ENCODE data around the gene TPGS1.
A peak's percentile ranks its signal among the peaks of the same experiment; 100 is the strongest.

TPGS1 gene

DNA sequence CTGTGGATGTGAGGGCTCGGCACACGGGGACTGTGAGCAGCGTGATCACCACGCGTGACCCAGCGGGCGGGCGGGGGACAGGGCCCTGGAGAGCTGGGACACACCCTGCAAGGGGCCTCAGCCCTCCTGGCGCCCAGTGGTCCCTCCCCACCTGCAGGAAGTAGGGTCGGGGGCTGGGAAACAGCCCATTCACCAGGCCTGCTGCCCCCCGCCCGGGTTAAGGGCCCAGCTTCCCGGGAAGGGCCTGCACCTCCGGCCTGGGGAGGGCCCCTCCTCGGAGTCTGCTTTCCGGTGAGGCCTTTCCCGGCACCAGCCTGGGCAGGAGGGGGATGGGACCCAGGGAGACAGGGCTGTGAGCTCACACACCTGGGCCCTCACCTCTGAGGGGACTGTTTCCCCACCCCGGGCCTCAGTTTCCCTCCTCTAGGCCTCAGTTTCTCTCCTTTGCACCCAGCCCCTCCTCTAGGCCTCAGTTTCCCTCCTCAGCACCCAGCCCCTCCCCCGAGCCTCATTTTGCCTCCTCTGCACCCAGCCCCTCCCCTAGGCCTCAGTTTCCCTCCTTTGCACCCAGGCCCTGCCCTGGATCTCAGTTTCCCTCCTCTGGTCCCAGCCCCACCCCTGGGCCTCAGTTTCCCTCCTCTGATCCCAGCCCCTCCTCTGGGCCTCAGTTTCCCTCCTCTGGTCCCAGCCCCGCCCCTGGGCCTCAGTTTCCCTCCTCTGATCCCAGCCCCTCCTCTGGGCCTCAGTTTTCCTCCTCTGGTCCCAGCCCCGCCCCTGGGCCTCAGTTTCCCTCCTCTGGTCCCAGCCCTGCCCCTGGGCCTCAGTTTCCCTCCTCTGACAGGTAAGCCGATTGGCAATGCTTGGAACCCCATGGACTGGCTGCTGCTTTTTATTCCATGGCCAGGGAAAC lies 12.9 kb upstream of the TPGS1 start:
- DNase-seq (ENCODE audit: low read depth): no peak
- TF ChIP-seq, protein P1, sequence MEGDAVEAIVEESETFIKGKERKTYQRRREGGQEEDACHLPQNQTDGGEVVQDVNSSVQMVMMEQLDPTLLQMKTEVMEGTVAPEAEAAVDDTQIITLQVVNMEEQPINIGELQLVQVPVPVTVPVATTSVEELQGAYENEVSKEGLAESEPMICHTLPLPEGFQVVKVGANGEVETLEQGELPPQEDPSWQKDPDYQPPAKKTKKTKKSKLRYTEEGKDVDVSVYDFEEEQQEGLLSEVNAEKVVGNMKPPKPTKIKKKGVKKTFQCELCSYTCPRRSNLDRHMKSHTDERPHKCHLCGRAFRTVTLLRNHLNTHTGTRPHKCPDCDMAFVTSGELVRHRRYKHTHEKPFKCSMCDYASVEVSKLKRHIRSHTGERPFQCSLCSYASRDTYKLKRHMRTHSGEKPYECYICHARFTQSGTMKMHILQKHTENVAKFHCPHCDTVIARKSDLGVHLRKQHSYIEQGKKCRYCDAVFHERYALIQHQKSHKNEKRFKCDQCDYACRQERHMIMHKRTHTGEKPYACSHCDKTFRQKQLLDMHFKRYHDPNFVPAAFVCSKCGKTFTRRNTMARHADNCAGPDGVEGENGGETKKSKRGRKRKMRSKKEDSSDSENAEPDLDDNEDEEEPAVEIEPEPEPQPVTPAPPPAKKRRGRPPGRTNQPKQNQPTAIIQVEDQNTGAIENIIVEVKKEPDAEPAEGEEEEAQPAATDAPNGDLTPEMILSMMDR (IDR thresholded peaks at IDR 0.05; ENCODE audit: insufficient read depth, low read depth, low read length, missing control alignments): no peak
- no peak overlapping the region for H3K4me3 ChIP-seq (ENCODE audit: low read length)

DNA sequence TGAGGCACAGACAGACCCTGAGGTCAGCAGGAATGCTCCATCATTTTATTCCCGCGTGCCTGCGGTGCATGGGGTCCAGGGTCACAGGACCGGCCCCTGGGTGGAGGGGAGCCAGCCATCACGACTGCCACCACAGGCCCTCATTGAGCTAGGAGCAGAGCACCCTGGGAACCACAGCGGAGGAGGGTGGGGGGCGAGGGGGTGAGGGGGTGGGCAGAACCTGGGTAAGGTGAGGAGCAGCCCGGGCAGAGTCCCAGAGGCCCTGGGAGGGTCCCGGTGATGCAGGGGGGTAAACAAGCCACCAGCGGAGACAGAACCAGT lies 12.3 kb upstream of the TPGS1 start:
- no peak for DNase-seq (ENCODE audit: low read depth)
- TF ChIP-seq, protein P1 (IDR thresholded peaks at IDR 0.05; ENCODE audit: insufficient read depth, low read depth, low read length, missing control alignments): no peak
- H3K4me3 ChIP-seq (ENCODE audit: low read length): no peak overlapping the region

DNA sequence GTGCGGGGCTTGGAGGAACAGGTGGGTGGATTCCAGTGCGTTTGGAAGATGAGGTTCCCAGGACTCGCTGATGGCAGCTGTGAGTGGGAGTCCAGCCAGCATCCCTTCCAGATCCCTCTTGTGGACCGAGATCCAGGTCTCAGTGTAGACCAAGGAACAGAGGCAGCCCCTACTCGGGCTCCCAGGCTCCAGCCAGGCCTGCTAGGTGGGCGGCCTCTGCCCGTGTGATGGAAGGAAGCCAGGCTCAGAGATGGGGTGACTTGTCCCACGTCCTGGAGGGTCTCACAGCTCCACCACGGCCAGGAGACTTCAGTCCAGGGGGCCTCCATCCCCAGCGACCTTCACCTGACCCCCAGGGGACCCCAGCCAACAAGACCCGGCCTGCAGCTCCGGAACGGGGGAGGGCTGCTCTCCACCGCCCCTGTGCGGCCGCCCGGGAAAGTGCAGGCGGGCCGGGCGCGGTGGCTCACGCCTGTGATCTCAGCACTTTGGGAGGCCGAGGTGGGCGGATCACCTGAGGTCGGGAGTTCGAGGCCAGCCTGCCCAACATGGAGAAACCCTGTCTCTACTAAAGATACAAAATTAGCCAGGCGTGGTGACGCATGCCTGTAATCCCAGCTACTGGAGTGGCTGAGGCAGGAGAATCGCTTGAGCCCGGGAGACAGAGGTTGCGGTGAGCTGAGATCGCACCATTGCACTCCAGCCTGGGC lies 11.7 kb upstream of the TPGS1 start:
- DNase-seq (ENCODE audit: low read depth): no peak
- H3K4me3 ChIP-seq (ENCODE audit: low read length): no peak overlapping the region
- TF ChIP-seq, protein P1 (IDR thresholded peaks at IDR 0.05; ENCODE audit: insufficient read depth, low read depth, low read length, missing control alignments): peak; percentile 54

DNA sequence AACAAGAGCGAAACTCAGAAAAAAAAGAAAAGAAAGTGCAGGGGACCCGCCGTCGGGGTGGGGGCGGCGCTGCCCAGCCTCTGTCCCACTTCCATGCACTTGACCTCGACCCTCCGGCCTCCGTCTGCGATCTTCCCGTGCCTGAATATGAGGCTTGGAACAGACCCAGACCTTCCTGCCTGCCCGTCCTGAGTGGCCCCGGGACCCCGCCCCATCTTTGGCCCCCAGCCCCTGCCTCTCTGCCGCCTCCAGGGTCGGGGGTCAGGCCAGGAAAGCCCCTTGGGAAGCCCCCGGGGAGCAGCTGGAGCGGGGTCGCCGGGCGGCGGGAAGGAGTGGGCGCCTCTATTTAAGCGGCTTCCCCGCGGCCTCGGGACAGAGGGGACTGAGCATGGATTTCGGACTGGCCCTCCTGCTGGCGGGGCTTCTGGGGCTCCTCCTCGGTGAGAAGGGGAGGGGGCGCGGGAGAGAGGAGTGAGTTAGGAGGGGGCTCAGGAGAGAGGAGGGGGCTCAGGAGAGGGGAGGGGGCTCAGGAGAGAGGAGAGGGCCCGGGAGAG lies 11.1 kb upstream of the TPGS1 start, which contains the start of gene MADCAM1:
TSS of gene MADCAM1 (plus strand) at position 375 of the 554 bp plus-strand sequence. CDS start at position 389, 14 bp downstream.
- TF ChIP-seq, protein P1 (IDR thresholded peaks at IDR 0.05; ENCODE audit: insufficient read depth, low read depth, low read length, missing control alignments): no peak
- DNase-seq (ENCODE audit: low read depth): no peak
- H3K4me3 ChIP-seq (ENCODE audit: low read length): no peak within 1 kb of the TSS

DNA sequence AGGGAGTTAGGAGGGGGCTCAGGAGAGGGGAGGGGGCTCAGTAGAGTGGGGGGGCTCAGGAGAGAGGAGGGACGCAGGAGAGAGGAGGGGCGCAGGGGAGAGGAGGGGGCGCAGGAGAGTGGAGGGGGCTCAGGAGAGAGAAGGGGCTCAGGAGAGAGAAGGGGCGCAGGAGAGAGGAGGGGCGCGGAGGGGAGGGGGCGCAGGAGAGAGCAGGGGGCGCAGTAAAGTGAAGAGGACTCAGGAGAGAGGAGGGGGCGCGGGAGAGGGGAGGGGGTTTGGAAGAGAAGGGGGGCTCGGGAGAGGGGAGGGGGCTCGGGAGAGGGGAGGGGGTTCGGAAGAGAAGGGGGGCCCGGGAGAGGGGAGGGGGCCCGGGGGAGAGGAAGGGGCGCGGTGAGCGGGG lies 10.3 kb upstream of the TPGS1 start:
- TF ChIP-seq, protein P1 (IDR thresholded peaks at IDR 0.05; ENCODE audit: insufficient read depth, low read depth, low read length, missing control alignments): no peak
- no peak for DNase-seq (ENCODE audit: low read depth)
- H3K4me3 ChIP-seq (ENCODE audit: low read length): no peak overlapping the region

DNA sequence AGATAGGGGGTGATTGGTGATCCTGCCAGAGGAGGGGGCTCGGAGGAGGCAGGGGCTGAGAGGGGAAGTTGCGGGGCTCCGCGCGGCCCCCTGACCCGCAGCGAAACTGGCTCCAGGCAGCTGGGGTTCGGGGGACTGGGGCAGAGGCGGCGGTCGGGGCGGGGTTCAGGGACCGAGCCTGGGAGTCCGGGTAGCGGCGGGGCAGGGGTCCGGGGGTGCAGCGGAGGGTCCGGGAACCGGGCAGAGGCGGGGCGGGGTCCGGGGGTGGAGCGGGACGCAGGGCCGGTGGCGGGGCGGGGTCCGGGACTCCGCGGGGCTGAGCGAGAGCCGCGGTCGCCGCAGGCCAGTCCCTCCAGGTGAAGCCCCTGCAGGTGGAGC lies 9.8 kb upstream of the TPGS1 start:
- TF ChIP-seq, protein P1 (IDR thresholded peaks at IDR 0.05; ENCODE audit: insufficient read depth, low read depth, low read length, missing control alignments): no peak
- H3K4me3 ChIP-seq (ENCODE audit: low read length): no peak overlapping the region
- no peak for DNase-seq (ENCODE audit: low read depth)

Data from epithelial cell of esophagus (primary cell).